ENCODE measurements around the gene GCN1.

GCN1 gene

DNA sequence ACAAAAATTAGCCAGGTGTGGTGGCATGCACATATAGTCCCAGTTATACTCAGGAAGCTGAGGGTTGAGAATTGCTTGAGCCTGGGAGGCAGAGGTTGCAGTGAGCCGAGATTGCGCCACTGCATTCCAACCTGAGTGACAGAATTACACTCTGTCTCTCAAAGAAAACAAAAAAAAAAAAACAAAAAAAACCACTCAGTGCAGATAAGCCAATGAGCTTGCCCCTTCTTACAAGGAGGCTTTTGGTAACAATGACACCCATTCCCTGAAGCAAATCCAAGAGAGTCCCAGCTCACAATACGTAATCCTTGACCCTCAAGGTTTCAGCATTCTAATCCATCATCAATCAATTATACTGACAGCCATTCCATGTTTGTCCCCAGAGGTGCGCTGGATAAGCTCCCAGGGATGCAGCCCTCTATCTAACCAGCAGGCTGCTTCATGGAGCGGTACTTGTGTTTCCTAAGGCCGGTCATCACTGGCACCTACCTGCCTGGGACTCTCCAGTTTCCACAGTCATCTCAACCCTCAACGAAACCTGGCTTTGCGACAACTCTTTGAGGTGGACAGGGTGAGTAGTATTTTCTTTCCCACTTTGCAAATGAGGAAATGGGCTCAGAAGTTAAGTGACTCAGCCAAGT is 12.4 kb downstream of the GCN1 start:
- DNase-seq, result peak; percentile 44

DNA sequence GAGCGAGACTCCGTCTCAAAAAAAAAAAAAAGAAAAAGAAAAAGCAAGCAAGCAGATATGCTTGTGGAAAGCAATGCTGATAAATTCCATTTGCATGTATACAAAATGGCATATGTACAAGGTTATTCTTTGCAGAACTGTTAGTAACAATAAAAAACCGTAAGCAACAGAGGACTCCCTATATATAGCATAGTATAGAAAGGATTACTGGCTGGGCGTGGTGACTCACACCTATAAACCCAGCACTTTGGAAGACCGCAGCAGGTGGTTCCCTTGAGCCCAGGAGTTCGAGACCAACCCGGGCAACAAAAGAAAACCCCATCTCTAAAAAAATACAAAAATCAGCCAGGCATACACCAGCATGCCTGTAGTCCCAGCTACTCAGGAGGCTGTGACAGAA is 13.5 kb downstream of the GCN1 start:
- no peak for DNase-seq

DNA sequence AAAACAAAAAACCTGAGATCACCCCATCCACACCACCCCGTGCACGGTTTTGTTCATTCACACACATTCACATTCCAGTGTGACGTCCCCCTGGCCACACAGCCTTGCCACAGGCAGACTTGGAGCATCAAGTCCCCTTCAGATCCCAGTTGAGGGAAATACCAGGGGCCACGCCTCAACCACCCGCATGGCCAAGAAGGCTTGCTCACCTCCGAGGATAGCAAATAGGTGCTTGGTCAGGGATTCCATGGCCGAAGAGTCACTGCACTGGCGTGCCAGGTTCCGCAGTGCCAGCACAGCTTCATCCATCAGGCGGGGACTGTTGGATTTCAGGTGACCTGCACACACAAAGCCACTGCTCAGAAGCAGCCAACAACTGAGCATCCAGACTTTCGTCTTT is 19.0 kb downstream of the GCN1 start:
- no peak for DNase-seq

DNA sequence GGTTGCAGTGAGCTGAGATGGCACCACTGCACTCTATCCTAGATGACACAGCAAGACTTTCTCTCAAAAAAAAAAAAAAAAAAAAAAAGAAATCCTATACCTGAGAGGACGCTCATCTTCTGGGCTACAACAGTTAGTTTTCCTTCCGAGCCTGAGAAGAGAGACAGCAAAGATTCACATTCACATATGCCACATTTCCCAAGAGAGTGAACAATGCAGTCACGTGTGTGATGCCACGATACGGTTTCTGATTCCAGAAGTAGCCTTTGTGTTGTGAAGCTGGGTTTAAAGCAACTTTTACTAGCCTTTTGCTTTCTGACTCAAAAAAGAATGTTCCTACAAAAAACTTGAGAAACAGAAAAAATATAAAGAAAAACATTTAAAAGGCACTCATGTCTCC is 19.5 kb downstream of the GCN1 start:
- no peak for DNase-seq

DNA sequence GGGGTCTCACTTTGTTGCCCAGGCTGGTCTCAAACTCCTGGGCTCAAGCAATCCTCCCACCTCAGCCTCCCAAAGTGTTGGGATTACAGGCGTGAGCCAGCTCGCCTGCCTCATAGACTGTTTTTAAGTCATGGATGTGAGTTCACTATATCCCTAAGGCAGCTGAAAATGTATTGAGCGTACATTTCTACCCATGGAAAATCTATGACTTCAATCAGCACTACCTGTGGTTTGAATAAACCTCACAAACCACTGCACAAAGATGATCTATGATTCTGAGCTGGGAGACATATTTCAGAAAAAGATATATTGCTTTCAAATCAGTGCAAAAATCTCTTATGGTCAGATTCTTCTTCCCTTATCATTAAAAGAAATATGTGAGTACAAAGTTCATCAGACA is 22.5 kb downstream of the GCN1 start:
- no peak for DNase-seq

DNA sequence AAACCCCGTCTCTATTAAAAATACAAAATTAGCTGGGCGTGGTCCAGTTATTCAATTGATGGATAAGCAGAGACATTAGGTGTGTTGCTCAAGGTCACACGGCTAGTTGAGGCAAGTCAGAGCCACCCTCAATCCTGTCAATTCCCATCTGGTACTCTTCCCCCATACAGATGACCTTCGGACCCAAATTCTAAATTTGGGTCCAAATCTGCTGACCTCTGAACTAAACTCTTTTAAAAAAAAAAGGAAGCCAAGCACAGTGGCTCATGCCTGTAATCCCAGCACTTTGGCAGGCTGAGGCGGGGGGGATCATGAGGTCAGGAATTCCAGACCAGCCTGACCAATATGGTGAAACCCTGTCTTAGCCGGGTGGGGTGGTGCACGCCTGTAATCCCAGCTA is 23.9 kb downstream of the GCN1 start:
- no peak for DNase-seq

DNA sequence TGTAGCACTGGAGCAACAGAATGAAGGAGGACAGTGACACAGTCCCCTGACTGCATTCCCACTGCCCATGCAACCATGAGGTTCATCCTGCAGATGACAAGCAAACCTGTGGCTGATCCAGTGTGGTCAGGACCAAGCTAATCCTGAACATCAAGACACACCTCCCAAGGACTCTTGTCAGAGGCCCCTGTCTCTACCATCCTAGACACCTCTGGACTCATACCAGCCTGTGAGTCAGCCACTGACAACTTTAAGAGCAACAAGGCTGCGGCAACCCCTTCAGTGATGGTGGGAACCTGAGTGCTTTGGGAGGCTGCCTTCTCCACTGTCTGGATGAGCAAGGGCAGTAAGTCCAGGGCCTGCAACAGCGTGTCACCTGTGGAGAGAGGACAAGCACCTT is 24.6 kb downstream of the GCN1 start:
- no peak for DNase-seq

DNA sequence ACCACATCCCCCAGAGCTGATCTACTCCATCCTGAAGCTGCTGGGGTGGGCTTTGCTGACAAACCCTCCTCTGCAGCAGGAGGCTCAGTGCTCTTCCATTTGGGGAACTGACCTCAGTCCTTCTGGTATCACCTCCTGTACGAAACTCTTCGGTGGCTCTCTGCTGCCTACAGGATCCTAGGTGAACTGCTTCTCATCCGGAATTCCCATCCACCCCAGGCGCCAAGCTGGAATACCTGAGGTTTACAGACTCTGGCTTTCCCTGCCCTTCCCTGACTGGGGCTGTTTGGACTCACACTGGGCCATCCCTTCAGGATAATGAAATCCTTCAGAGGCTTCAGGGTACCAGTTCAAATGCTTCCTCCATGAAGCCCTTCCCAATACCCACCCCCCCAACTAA is 26.2 kb downstream of the GCN1 start:
- no peak for DNase-seq

DNA sequence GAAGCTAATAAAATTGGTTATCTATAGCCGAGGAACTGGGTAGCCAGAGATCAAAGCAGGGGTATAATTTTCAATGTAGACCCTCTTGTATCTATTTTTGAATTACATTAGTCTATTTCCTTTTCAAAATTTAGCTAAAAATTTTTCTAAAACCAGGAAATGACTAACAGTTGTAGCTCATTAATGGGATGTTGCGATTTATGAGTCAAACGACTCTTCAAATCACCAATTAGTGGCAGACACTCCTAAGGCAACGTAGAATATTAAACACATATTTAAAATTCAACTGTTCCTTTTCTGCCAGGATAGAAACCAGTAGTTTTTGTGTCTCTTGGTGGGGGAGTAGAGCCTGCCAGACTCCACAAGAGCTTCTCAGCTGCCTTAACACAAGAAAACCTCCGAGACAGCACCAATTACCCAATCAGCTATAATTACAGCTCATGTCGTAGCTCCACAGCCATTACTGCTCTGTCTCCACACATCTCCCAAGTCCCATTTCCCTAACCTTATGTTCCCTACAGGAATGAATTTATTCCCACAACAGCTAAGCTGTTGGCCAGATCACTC is 26.9 kb downstream of the GCN1 start:
- peak; percentile 37 for DNase-seq

DNA sequence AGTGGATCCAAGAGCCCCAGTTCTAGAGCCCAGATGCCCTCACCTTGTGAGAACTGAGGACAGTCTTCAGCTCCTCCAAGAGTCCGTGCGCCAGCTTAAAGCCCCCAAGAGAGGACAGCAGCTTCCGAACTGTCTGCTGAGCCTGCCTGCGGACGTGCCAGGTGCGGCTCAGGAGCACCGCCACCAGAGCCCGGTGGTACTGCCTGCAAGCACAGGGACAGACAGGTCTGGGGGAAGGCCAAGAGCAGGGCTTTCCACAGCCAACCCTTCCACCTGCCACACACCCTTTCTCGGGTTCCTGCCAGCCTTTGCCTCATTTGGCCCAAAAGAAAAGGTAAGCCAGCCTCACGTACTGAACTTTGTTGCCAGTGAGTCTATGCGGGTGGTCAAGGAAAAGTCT is 30.2 kb downstream of the GCN1 start:
- DNase-seq, result no peak

DNA sequence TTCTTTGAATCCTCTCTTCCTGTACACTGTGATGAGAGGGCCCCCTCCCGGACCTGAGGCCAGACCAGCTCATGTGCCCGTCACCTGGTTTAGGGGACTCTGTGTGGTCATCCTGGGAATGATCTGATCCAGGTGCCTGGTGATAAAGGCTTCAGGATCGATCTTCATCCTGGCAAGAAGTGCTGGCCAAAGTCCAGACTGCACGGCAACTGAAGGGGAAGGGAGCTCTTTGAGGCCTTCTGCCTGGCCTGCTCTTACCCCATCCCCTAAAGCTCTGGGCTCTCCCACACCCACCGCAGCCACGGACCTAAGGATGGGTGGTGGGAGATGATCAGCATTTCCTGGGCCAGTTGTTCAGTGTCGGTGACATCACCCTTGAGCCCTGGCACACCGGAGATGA is 31.8 kb downstream of the GCN1 start:
- DNase-seq, result no peak

DNA sequence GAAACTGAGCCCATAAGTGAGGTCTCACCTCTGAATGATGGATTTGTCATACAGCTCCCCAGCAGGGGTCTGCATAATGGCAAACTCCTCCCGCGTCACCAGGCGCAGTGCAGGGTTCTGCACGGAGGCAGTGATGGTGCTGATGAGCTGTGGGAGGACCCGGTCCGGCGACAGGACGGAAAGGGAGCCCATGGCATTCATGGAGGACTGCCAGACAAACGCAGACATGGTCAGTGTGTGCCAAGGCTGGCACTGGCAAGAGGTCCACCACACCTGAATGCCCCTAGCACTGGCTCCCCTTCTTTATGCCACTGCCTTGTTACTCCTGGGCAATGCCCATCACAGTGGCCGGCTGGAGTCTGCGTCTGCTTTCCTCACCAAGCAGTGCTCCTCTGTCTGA is 32.7 kb downstream of the GCN1 start:
- no peak for DNase-seq

DNA sequence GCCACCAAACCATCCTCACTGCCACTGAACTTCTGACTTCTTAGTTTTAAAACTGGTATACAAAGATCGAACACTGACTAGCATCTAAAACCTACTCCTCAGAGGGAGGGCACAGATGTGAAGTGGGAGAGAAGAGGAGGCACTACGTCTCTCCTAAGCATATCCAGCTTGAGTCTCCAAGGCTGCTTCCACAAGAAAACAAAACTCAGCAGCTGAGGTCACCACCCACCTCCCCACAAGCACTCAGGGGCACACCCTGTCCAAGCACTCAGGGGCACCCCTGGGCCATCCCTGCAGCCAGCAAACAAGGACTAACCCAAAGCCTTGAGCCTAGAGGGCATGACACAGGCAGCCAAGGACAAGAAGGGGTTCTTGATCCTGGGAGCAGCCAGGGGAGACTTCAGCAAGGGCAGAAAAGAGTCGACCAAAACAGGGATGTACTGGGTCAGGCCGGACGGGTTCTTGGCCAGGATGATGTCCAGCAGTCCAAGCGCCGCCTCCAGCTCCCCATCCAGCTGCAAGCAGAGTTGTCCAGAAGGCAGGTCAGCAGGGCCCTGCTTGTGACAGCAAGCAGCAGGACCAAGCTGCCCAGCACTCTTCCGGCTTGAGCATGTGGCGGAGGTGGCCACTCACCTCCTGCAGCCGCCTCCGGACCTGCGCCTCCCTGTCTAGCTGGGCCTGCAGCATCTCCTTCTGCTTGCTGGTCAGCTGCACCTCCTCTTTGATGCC is 34.8 kb downstream of the GCN1 start:
- DNase-seq, result no peak

DNA sequence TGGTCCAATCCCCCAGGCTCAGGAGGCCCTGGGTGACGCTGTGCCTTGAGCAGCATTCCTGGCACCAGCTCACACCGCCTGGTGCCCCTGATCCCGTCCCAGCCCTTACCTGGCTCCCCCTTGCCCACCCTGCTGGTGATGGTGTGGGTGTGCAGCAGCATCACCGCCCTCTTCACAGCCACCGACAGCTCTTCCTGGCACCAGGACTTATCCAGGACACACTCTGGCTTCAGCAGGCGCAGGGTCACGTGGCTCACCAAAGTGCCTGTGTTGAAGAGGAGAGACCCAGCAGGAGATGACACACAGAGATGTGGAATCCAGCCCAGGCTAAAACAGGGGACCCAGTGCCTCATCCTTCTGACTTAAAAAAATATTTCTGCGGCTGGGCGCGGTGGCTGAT is 36.2 kb downstream of the GCN1 start:
- no peak for DNase-seq

DNA sequence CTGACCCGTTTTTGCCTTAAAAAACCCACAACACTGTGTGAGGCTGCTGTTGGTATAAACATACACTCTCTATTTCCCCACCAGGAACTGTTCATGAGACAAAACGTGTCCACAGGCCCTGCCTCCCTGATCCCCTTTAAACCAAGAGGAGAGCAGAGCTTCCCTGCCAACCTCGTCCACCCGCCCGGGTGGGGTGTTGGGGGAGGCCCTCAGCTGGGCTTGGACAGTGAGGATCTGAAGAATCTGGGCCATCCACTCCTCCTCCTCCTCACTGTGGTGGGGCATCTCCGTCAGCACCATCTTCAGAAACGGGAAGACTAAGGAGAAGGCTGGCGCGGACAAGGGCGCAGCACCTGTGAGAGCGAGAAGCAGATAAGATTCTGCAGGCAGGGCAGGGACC is 36.8 kb downstream of the GCN1 start:
- no peak for DNase-seq

DNA sequence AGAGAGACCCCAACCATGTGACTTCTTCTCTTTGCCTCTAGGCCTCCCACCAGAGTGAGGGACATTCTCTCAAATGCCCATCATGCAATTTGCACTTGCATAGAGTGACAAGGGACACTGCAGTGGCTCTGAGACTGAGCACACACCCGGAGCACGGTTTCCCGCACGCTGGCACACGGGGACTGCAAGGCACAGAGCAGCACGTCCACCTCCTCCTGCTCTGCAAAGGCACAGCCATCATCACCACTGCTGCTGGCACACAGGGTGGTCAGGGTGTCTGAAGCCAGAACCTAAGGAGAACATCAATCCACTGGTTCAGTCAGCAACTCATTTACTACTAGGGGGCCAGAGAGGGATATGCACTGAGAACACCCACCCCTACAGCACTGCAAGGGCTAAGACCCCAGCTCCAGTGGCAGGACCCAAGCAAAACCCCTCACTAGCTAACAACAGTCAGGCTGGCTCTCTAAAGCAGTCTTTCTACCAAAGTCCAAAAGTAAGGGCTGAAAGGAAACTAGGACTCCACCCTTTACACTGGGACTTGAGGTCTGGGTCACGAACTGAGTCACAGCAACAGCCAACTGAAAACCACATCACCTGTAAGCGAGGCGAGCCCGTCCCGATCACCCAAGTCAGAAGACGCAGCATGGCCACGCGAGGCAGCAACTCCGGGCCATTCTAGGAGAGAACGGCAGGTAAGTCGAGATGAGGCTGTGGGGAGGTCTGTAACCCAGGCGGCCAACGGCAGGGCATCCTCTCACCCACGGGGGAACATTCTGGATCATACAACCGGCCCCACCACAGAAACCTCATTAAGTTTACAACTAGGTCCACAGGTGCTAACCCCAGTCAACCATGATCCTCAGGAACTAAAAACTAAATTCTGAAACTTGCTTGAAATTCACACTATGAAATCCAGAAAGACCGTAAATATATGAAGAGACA is 37.9 kb downstream of the GCN1 start:
- no peak for DNase-seq

DNA sequence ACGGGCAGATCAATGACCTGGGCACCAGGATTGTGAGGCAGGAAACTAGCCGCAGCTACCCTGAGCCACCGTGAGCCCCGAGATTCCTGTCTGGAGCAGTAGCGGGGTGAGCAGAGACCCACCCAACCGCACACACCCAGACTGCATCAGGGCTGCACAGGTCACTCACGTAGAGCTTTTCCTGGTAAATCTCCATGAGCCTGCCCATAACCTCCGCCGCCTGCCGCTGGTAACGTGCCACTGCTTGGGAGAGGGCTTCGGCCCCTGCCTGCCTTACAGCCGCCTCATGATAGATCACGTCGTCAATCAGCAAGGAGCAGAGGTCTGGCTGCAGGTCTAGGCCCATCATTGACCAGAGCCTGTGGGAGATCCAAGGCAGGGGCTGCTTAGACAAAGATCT is 39.4 kb downstream of the GCN1 start:
- no peak for DNase-seq

DNA sequence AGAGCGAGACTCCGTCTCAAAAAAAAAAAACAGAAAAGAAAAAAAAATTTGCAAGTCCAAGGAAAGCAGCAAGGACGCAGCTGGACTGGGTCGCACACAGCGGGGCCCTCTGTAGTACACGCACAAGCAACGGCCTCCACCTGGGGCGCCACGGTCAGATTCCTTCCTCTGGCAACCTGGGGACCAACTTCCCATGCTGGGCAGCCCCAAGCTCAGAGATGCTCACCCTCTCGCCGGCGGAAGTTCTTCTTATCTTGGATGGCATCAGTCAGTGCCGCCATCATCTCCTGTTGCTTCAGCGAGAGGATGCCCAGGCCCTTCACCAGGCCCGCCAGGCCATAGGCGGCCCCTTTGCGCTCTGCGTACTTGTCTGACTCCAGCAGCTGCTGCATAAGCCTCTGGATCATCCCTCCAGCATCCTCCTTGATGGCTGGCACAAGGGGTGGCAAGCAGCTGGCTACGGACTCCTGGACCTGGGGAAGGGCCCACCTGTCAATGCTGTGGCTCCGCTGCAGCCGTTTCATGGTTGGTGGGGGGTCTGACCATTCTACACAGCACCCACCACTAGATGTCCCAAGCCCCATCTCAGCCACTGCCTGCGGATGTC is 43.5 kb downstream of the GCN1 start:
- no peak for DNase-seq

DNA sequence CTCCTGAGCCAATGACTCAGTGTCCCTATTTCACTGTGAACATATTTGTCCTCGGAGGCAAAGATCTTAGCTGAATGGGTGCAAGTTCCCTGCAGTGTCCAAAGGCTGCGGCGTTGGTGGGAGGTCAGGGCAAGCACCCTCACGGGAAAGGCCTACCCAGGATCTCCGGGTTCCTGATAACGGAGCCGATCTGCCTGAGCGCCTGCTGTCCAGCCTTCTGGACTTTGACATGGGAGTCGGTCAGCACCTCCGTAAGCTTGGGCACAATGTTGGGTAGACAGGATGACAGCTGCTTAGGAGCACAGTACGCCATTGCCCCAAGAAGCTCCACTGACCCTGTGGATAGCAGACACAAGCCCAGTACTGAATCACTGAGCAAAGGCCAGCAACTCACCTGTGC is 46.5 kb downstream of the GCN1 start:
- no peak for DNase-seq

DNA sequence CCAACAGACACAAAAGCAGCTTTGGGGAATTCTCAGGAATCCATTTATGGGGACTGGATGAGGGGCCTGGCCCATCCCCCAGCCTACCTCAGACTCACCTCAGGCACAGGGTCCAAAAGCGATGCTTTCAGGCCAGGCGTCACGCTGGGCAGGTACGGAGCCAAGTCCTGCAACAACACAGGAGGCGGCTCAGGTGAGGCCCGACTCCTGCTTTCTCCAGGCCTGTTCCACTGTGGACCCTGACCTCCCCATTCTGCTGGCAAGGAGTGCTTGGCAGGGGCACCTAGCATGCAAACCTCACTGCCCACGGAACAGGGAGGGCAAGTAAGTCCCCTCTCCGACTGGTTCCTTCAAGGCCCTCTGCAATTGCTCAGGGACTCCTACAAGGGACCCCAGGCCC is 49.4 kb downstream of the GCN1 start:
- DNase-seq, result no peak

DNA sequence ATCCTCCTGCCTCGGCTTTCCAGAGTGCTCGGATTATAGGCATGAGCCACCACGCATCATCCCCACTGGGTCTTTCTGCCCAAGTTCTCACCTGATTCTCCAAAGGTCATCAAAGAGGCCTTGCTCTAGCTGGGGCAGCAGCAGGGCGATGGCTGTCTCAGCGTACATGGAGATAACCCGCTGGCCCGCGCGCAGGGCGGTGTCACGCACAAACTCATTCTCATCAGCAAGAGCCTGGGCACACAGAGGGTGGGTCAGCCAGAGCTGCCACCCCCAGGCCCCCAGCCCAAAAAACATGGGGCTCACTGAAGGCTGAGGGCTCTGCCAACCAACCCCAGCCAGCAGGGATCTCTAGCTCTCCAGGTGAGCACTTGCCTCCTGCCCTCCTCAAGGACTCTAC is 50.3 kb downstream of the GCN1 start:
- DNase-seq, result no peak

DNA sequence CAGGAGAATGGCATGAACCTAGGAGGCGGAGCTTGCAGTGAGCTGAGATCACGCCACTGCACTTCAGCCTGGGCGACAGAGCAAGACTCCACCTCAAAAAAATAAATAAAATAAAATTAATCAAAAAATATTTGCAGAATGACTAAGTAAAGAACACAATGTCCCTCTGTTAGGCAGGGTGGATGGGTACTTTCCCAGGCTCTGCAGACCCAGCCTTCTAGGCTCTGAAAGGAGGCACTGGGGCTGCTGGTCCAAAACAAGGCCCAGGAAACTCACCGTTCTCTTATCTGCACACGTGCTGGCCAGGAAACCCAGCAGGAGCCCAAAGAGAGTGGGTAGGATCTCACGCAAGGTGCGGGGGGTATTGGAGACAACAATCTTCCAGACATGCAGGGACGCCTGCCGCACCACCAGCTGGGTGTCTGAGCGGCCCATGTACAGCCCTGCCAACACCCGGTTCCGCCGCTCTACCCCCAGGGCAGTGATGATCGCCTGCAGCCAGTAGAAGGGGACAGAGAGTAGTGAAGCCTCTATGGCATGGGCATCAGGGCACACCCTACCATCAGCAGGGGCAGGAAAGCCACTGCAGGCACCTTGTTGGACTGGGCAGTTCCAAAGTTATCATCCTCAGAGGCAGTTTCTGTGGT is 52.2 kb downstream of the GCN1 start:
- no peak for DNase-seq

DNA sequence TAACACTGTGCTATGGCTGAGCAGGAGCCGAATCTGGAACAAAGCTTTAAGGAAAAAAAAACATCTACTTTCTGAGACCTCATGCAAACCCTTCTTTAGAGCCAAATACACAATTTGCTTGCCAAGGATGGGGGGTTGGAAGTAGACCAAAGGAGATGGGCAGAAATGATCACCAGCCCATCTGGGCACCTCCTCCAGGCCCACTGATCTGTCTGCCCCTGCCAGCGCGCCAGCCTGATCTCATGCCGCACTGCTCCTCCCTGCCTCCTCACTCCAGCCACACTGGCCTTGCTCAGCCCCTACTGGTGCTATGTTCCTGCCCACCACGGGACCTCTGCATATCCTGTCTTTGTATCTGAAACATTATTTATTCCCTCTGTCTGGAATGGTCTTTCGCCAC is 53.2 kb downstream of the GCN1 start:
- no peak for DNase-seq

All from fibroblast of skin of right biceps (primary cell).